NCI-H2196 (cell line): Measurements from ENCODE around the gene CHCHD6.

Experiments used
- DNase-seq: peaks from one replicate; lab custom pipeline; 2025; ENCODE audit not compliant: unreplicated experiment; lab: John Stamatoyannopoulos, UW

Gene CHCHD6

DNA sequence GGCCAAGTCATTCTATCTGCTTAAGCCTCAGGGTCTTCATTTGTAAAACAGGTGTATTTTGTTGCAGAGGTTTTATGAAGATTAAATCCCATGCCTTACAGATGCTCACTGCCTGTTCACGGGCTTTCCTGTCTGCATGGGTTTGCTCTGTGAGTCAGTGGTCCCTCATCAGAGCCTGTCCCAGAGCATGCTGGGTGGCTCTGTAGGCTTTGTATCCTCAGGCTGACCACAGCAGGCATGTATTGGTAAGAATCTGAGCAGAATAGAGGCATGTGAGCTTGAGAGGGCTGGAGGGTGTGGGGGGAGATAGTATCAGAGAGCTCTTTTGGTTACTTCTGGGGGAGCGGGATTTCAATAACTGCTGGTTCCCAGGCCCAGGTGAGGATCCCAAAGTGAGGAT is 233.5 kb downstream of the CHCHD6 start:
- DNase-seq, result no peak

DNA sequence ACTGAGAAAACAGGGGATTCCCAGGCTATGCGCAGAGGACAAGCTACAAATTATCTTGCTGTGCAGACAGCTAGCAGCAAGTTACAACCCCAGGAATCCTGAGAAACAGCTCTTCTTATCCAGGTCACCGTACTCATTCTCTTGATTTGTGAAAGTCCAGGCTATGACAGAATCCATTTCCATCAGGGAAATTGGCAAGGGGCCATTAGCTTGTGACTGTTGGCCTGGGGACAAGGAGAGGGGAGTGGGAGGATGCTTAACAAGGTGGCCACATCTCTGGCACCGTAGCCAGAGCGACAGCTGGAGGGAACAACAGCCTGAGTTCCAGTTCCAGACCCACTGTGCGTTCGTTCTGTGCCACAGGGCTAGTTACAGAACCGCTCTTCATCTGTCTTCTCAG is 233.9 kb downstream of the CHCHD6 start:
- no peak for DNase-seq

DNA sequence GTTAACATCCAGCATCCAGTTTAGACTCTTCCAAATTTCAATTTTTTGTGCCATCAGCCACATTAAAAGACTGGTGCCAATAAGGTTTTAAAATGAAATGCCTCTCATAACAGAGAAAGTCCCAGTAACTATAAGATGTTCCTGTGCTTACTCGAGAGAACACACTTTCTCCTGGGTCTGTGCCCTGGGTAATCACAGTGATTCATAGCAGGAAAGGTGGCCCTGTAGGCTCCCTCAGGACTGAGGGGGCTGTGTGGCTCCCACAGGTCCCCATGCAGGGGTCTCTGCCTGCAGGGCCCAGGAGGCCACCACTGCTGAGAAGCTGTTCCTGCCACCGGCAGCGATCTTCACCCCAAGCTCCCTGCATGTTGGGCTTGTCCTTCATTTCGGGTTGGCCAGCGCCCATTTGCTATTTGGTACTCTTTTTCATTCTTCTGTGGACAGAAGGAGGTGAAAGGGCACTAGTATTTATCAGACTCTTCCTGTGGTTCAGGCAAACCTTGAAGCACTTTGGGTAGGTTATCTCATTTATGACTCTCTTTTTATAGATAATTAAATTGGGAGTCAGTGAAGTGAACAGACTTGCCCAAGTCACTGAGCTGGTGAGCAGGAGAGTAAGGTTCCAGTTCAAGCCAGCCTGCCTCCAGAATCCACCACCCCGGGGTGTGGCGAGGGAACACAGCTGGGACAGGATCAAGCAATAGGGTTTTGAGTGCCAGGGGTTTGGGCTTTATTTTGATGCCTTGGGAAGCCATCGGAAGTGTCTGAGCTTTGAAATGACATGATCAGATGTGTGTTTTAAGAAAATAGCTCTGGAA is 234.7 kb downstream of the CHCHD6 start:
- no peak for DNase-seq

DNA sequence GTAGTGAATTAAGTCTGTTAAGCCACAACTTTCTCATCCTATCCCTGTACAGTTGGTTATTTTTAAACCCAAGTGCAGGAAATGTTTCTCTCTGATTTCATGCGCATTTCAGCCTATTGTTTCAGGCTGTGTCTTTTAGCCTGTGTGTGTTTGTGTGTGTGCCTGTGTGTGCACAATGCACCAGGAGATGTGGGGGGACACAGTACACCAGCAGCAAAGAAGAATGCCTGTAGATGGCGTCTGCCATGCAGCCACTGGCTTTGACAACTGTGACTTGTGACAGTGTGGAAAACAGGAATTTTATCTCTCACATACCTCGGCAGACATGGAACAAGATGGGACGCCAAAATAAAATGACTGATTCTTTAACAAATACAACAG is 235.3 kb downstream of the CHCHD6 start:
- no peak for DNase-seq

DNA sequence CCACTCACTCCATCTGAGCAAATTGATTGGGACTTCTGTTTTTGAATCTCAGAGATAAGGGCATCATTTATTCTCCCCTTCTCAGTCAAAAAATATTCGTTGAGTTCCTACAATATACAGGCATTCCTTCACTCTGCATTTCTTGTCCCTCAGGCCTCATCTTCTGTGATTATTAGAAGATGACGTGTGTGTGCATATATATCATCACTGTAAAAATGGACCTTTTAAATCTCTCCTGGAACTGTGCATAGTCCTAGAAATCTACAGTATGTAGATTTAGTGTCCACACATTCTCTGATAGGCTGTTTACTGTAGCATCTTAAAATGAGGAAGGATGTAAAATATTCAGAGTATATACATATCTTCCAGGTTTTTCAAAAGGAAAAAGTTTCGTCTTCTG is 235.7 kb downstream of the CHCHD6 start:
- DNase-seq, result no peak

DNA sequence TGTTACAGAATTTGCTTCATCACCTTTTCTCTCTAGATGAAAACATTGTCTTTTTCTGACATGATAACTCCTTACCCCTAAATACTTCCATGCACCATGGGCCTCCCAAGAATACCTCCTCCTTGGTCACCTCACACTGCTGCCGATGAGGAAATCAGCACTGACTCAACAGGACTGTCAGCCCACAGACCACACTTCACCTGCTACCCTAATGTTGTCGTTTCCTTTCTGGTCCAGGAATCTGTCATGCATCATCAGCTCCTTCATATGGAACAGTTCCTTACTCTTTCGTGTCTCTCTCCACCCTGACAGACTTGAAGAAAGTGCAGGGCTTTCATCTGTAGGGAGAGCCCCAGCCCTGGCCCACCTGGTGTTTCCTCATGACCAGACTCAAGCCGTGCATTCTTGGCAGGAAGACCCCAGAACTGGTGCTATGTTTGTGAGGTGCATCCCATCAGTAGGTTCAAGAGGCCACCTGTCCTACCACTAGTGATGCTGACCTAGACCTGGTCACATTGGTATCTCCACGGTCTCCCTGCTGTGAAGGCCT is 237.8 kb downstream of the CHCHD6 start:
- DNase-seq, result no peak

DNA sequence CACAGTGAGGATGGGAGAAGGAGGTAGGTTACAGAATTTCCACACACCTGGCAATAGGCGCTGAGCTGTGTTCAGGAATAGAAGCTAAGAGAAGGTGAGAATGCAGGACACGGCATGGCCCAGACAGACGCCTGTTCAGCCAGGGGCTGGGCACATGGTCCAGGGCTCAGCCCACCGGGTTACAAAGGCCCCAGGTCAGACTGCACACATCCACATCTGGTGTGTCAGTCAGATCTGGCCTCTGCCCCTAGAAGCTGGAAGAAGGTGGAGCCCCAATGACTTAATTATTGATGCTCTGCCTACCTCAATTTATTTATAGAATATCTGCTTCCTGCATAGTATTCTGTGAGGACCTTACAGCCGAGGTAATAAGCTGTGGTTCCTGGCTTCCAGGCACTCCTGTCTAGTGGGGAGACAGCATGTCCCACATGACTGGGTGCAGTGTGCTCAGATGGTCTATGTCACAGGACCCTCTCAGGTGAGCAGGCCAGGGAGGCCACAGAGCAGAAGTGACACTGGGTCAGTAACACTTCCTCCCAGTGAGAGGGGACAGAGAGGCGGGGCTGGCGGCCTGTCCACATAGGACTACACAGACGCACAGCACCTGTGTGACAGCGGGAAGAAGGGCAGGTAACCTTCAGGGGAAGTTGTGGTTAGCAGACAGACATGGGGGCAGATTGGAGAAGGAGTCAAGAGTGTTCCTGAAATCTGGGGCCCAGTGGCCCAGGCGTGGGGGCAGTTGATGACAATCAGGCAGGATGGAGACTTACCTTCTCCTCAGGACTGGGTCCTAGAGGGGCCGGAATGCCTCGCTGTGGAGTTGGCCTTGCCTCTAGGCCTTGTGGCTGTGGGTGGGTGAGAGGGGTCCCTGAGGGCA is 240.3 kb downstream of the CHCHD6 start:
- DNase-seq, result no peak

DNA sequence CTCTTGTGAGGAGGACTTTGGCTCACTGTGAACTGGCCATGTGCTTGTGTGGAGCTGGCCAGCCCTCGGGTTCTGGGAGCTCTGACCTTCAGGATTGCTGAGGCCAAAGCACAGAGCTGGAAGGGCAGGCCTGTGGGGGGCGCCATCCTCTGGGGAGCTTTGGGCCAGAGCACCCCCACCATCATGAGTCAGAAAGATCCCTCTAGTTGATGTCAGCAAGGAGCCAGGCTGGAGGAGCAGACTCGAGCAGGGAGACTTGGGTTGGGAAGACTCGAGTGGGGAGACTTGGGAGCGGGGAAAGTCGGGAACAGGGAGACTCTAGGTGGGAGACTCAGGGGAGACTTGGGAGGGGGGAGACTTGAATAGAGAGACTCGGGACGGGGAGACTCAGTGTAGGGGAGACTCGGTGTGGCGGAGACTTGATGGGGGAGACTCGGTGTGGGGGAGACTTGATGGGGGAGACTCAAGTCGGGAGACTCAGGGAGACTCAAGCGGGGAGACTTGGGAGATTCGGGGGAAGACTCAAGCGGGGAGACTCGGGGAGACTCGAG is 241.2 kb downstream of the CHCHD6 start:
- no peak for DNase-seq

DNA sequence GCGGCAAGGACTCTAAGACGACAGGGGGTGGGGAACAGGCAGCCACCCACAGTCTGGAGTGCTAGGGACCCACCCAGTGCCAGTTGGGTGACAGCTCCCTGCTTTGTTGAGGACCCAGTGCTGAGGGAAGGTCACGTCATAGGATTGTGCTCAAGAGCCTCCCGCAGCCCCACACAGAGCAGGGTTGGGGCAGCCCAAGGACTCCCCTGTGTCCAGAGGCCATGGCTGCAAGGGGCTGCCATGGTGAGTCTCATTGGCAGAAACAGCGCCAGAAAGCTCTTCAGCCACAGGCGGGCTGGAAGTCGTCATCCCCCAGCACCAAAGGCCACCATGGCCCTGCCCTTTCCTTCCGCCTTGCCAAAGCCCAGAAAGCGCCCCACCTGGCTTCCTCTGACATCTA is 241.9 kb downstream of the CHCHD6 start:
- no peak for DNase-seq

DNA sequence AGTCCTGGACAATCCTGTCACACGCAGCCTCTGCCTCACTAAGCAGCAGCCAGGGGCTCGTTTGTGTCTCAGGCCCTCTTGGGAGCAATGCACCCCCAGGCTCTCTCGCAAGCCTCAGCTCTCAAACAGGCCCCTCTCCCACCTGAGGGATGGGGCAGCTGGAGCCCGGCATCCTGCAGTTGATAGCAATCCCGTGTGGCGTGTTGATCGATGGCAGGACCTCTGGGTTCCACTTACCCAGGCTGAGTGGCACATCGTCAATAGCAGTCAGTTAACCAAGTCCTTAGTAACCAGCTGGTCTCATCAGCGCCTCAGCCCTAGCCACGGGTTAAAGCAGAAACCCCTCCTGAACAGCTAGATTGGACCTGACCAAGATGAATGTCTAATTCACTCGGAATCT is 242.4 kb downstream of the CHCHD6 start:
- DNase-seq, result no peak

DNA sequence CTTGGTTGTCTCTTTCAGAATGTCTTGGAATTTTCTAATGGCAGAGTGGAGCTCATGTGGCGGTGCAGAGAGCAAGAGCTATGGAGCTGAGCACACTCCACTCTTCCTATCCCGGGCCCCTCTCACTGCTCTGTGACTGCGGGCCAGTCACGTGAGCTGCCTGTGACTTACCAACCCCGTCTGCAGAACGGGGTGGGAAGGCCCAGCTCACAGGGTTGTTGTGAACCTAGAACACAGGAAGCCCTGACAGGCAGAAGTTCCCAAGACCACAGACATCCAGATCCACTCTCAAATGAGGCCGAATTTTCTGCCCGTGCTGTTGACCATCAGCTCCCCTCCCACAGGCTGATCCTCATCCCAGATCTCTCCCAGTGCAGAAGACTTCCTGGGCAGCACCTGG is 243.4 kb downstream of the CHCHD6 start:
- DNase-seq, result no peak

DNA sequence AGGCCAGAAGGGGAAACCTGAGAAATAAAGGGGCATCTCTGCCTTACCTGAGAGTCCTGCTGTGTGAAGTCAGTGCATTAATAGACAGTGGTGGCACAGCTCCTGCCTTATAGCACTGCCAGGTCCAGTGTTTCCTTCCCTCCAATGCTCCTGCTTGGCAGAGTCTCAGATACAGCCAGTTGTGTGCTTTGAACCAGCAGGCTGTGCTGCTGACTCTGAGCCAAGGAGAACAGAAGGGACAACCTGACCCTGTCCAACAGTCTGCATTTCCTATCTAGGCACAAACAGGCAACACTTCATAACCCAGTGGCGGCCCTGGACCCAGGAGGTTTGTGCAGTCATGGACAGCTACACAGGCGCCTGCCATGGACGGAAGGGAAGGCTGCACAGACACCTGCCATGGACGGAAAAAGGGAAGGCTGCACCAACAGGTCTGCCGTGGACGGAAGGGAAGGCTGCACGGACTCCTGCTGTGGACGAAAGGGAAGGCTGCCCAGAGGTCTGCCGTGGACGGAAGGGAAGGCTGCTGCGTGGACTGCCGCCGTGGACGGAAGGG is 245.0 kb downstream of the CHCHD6 start:
- DNase-seq, result no peak

DNA sequence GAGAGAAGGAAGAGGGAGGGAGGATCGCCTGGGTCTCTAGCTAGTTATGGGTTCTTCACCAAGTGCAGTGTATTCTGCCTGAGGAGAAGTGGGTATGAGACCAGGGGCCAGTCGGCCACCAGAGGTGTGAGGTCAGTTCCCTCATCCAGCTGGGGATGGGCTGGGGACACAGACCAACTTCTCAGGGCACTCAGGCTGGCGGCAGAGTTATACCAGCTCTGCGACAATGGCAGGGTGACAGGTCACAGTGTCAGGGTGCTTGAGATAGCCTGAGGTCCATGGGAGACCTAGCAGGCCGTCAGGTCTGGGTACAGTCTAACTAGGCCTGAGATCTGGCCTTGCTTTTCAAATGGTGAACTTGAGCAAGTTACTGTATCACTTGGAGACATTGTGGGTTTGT is 247.5 kb downstream of the CHCHD6 start:
- DNase-seq, result no peak

DNA sequence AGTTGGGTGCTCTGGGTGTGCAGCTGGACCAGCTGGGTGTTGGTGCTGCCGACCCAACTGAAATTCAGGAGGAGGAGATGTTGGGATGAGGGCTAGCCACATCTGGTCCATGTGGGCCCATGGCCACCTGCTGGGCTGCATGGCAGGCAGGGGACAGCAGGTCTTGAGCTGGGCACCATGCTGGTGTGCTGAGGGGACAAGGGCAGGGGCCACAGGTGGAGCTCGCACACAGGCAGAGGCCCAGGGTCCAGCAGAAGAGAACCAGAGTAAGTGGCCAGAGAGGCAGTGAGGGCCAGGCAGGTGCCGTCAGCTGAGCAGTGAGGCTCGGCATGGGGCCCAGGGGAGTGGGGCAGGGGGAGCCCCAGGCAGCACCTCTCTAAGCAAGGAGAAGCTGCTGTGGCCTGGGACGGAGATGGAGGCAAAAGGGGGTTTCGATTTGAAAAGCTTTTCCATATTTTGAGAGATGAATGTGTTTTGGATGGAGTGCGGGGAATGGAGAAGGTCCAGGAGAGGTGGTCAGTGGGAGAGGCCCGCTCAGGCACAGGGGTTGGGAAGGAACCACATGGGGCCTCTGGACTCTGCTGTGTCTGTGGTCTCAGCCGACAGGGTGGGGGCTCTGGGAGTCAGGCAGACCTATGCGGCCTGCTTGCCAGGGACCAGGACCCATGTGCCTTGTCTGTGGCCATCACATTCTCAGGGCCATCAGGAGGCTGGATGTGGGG is 248.4 kb downstream of the CHCHD6 start:
- no peak for DNase-seq

DNA sequence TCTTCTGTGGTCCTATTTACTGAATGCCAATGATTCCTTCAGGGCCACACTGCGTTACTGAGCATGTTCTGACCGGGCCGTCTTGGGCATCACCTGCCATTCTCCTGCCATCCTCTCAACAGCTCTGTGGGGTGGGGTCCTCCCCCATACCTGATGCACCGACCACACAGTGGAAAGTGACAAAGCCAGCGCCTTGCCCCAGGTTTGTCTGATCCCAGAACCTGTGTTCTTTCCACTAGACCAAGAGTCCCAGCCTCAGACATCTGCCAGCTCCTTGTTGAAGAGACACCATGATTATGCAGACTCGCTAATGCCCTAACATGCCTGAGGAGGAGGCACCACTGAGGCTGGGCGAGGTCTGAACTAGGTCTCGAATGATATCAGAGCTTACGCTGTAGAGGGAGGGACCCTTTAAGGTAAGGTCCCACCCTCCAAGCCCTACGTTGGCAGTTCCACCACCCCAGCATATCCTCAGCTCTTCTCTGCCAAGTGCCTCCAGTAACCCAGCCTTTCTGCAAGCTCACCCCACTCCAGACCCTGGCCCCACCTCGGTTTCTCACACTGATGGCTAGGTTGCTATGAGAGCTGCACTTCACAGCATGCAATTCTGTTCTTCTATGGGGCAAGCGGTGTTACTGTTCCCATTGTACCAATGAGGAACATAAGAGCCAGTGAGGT is 249.1 kb downstream of the CHCHD6 start:
- no peak for DNase-seq

DNA sequence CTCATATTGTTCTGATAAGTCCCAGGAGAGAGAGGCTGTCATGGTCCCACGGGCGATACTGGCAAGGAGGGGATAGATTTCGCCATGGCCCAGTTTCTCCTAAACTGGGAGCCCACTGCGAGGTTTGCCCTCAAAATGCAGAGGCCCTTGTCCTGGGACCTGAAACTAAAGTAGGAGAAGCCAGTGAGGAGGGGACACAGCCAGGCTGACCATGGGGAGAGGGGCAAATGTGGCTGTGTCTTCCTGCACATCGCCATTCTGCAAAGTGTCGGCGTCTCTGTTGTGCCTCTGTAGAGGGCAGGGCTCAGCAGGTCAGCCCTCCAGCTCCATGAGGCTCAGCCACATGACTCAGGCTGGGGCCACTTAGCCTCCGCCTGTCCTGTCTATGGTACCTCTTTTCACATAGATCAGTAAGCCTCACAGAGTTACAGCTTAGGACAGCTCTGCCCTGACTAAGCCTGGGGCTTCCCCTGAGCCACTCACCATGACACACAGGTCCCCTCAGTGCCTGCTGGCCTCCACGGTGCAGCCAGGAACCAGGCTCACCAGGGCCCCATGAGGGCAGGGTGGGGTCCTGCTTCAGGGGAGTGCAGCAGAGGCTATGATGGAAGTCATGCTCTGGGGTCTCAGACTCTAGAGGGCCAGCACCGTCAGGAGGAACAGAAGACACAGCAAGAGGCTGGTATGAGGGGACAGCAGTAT is 250.3 kb downstream of the CHCHD6 start:
- no peak for DNase-seq

DNA sequence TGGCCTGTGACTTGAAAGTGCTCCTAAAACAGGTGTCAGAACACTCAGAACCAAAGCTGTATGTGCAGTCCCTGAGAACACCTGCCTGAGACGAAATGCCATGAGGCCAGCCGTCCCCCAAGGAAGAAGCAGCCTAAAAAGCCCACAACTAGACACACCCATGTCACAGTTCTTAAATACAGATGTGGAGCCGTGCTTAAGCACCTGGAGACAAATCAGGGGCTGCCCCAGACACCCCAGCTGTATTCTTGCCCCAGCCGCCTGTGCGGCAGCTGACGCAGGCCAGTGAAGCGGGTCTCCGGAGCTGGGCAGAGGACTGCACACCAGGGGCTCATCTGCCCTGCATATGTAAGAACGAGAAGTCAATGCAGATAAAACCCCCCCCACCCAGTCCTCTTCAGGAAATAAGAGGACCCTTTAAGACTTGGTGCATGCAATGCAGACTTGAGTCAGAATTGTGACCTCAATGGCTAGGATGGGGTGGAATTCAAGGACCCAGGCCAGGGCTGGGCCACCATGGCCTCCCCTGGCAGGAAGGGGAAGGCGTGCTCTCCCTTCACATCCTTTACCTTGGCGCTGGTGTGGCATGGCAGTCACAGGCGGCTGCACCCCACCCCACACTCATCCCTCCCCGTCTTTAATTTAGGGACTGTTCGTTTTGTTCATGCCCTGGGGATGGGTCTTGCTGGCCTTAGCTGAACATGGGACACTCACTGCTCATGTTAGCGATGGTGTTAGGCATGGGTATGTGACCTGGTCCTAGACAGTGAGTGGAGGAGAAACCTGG is 251.2 kb downstream of the CHCHD6 start:
- no peak for DNase-seq

DNA sequence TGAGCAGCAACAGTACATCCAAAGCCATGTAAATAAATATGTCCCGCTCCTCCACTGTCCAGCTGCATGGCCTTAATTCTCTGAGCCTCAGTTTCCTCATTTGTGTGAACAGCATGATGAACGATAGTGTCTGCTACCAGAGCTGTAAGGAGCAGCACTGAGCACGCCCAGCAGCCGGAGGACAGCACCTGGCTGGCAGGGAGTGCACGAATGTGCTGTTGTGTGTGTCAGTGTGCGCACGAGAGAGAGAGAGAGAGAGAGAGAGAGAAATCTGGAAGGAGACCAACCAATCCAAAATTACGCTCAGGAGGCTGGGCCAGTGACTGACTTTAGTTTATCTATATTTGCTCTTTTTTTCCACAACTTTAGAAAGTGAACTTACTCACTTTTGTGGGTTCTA is 252.3 kb downstream of the CHCHD6 start:
- no peak for DNase-seq
